ENCODE data around the gene PALLD.

GRCh38 chr4:168623484-168623883 is 126.6 kb downstream of the PALLD start:
- TF ChIP-seq CTCF (IDR thresholded peaks at IDR 0.05) (no peak), POLR2A (IDR thresholded peaks at IDR 0.05) (no peak)
